K562 (cell line): Measurements from ENCODE around the gene FANCG. TPM values are rescaled to one million over a fixed set of nuclear protein-coding genes. Genes with fewer than 3 reads are reported as not detected.

Experiments used
- AFF1 ChIP-seq, 2 experiments: fragments of 450-650 bp; IDR thresholded peaks; 2 replicates each; pipeline ENCODE4 v1.6.1; 2018; ENCODE audit warnings: mild to moderate bottlenecking in 2 of 2, low read depth in 1 of 2; ENCODE audit not compliant: partially characterized antibody in 2 of 2
- CCNT2 ChIP-seq: IDR thresholded peaks from 2 replicates; pipeline ENCODE4 v1.6.1; 2011; ENCODE audit warnings: borderline replicate concordance, low read depth, mild to moderate bottlenecking, moderate library complexity, mixed read lengths, low read length; ENCODE audit not compliant: insufficient read length; ENCODE audit errors: extremely low read depth
- CREB1 ChIP-seq, 2 experiments: sonication (generic) in 1 of 2; formaldehyde crosslinking in 1 of 2; IDR thresholded peaks; 2 replicates each; pipeline versions ENCODE4 v1.6.1 to v1.8.0; 2012 to 2022; ENCODE audit warnings: inconsistent platforms in 1 of 2, mild to moderate bottlenecking in 1 of 2, missing genetic modification reagents in 1 of 2, moderate library complexity in 1 of 2
- HES1 ChIP-seq: fragments of 450-650 bp; IDR thresholded peaks from 2 replicates; pipeline ENCODE4 v1.6.1; 2016; ENCODE audit warnings: low read depth, mild to moderate bottlenecking, moderate library complexity
- KLF16 ChIP-seq: IDR thresholded peaks from 2 replicates; pipeline ENCODE4 v1.6.1; 2016; ENCODE audit warnings: antibody characterized with exemption
- NFIC ChIP-seq: fragments of 450-650 bp; IDR thresholded peaks from 2 replicates; pipeline ENCODE4 v1.6.1; 2017; ENCODE audit warnings: mild to moderate bottlenecking, inconsistent platforms
- NR2C1 ChIP-seq, 2 experiments: fragments of 450-650 bp; IDR thresholded peaks; 2 replicates each; pipeline ENCODE4 v1.6.1; 2017; ENCODE audit warnings: mild to moderate bottlenecking in 2 of 2, antibody characterized with exemption in 1 of 2, inconsistent platforms in 1 of 2, missing compliant biosample characterization in 1 of 2, missing genetic modification characterization in 1 of 2
- NR2F6 ChIP-seq: fragments of 450-650 bp; formaldehyde crosslinking; IDR thresholded peaks from 2 replicates; pipeline ENCODE4 v1.4.0; 2020; ENCODE audit warnings: mild to moderate bottlenecking
- RNF2 ChIP-seq: sonication (generic); IDR thresholded peaks from 2 replicates; pipeline ENCODE4 v1.6.1; 2016
- SMAD2 ChIP-seq: fragments of 150-350 bp; IDR thresholded peaks from 2 replicates; pipeline ENCODE4 v1.6.1; 2014; ENCODE audit warnings: low read depth, mild to moderate bottlenecking, low read length
- SNIP1 ChIP-seq: fragments of 450-650 bp; IDR thresholded peaks from 2 replicates; pipeline ENCODE4 v1.7.1; 2017; ENCODE audit warnings: low read depth, mild to moderate bottlenecking
- ZBTB11 ChIP-seq, 3 experiments: fragments of 200-800 bp in 1 of 3; fragments of 250-450 bp in 1 of 3; fragments of 450-650 bp in 1 of 3; sonication (Bioruptor Pico) in 1 of 3; sonication (Bioruptor generic) in 1 of 3; formaldehyde crosslinking in 1 of 3; IDR thresholded peaks; 2 replicates each; pipeline versions ENCODE4 v1.6.1 to v1.8.0; 2016 to 2022; ENCODE audit warnings: mild to moderate bottlenecking in 2 of 3, missing genetic modification characterization in 2 of 3, missing compliant biosample characterization in 1 of 3, moderate library complexity in 1 of 3
- ZNF586 ChIP-seq: fragments of 450-650 bp; formaldehyde crosslinking; conservative IDR thresholded peaks from 2 replicates; pipeline ENCODE4 v1.4.0; 2020; ENCODE audit warnings: mild to moderate bottlenecking, moderate library complexity
- polyA plus RNA-seq, 8 experiments: library from polyadenylated mRNA; depleted of rRNA in 4 of 8; stranded (reverse) in 5 of 8; unstranded in 3 of 8; fragments of >200 nt; fragmentation: Nextera tagmentation in 2 of 8; fragmentation: Illumina TruSeq in 1 of 8; extraction: Ambion mirVana in 2 of 8; extraction: Trizol in 1 of 8; gene quantifications; 2 replicates each; pipeline versions ENCODE4 v1.2.1 to v1.2.3, GENCODE V29; 2011 to 2014; ENCODE audit warnings: inconsistent platforms in 1 of 8, missing spikeins in 1 of 8
- total RNA-seq, 7 experiments: library from RNA; depleted of rRNA in 6 of 7; stranded (reverse); fragments of >200 nt in 6 of 7; fragmentation: Illumina TruSeq in 2 of 7; extraction: Trizol in 2 of 7; gene quantifications; 2 replicates each; pipeline versions ENCODE4 v1.2.1 to v1.2.3, GENCODE V29; 2011 to 2021; ENCODE audit warnings: low replicate concordance in 1 of 7

The FANCG gene
- total and polyA plus RNA-seq, 9 of the 15 experiments (the other 6 are each of a cell fraction or from before 2014, with no cell fraction given) = 7.5 to 43.9 (median 31.0) TPM

GRCh38 chr9:35071814-35072460 is 7.8 kb downstream of the FANCG start (continued):
- no peak for TF ChIP-seq AFF1 (IDR thresholded peaks at IDR 0.05; ENCODE audit: low read depth in 1 of 2, partially characterized antibody in 2 of 2)
- TF ChIP-seq ZBTB11 (CRISPR knock-in tag; IDR thresholded peaks at IDR 0.05) = no peak
- peak; percentile 76 for TF ChIP-seq CCNT2
- no peak for TF ChIP-seq CREB1 (IDR thresholded peaks at IDR 0.05)
- no peak; the same call in 1 of the 2 replicates for TF ChIP-seq CREB1 (CRISPR knock-in tag; IDR thresholded peaks at IDR 0.05)
- TF ChIP-seq ZNF586 = no peak
- no peak for TF ChIP-seq RNF2
- no peak for TF ChIP-seq SMAD2
- no peak for TF ChIP-seq NR2F6 (CRISPR knock-in tag)
- TF ChIP-seq SNIP1 = no peak
- TF ChIP-seq HES1 = no peak
- TF ChIP-seq NR2C1 (IDR thresholded peaks at IDR 0.05) = no peak
- no peak for TF ChIP-seq NR2C1 (tag; IDR thresholded peaks at IDR 0.05)
- no peak for TF ChIP-seq KLF16
- no peak for TF ChIP-seq NFIC
